Middle frontal gyrus (tissue), 1 donor: Measurements from ENCODE around the gene ECE2.
"Not testable (repeated sequence)": the region's sequence is repeated elsewhere in the genome, so short reads cannot be mapped to it uniquely, and the experiment has no call there.

Source experiments
- DNase-seq: peaks from one replicate; pipeline ENCODE4 v3.0.0-alpha.2; 2015; ENCODE audit warnings: low spot score; ENCODE audit errors: extremely low spot score

Gene ECE2

DNA sequence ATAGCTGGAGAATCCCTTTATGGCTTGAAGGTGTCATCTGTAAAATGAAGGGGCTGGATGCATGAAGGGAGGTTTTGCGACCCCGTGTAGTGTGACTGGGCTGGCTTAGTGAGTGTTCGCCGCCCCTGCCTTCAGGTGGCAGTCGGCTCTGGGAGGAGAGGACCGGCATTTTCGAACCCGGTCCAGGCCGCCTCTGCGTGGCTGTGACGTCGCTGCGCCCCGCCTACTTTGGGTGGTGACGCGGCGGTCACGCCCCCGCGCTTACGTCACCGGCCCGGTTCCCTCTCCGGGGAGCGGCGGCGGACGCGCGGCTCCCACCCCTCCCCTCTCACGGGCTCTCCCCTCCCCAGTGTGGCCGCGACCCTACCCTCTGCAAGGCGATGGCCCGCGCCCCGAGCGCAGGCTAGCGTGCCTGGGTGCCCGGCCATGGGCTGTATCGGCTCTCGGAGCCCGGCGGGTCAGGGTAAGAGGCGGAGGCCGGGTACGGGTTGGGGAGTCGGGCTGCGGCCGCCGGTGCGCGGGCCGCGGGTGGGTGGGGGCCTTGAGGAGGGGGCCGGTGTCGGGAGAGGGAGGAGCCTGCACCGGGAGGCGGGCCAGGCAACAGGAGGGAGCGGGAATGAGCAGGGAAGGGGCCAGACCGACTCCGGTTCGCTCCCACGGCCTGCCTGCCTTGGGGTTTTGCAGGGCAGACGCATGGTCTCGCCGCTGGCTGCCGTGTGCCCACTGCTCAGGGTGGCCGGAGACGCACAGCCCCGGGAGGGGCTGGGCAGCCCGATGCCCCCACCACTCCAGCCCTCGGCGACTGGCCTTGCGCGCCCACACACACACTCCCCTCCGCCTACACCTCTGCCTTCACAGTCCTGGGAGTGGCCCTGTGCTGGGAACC, 60.1 kb downstream of the ECE2 start:
- DNase-seq = peak; percentile 86

DNA sequence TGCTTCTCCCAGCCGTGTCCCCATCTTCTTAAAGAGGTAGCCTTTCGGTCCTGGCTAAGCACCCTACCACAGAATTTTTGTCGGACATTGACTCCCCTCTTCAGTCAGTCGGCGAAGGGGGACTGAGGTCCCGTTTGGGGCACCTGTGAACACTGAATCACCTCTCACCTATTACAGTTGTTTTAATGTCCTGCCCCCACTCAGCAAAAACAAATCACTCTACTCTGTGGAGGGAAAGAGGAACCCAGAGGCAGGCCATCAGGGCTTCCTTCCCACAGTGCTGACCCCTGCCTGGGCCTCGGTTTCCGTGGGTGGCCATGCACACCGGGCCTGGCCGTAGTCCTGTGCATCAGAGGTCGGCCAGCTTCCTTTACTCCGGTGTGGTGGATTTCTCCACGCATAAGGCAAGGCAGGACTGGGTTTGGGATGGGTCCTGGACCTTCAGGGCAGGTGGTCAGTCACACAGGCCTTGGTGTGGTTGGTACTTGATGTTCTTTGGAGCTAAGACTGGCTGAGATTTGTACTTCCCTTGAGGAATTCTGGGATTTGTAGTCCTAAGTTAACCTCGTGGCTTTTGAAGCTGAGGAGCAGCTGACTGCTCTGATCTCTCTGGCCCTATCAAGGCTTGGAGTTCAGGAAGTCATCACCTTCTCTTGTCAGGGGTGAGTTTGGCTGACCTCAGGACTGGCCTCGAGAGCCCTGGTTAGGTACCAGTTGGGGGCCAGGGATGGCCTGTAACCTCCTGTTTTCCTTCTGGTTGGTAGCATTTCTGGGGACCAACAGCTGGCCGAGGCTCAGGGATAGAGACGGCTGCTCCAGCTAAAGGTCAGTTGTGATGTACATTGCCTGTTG, 61.0 kb downstream of the ECE2 start:
- DNase-seq = peak; percentile 63

DNA sequence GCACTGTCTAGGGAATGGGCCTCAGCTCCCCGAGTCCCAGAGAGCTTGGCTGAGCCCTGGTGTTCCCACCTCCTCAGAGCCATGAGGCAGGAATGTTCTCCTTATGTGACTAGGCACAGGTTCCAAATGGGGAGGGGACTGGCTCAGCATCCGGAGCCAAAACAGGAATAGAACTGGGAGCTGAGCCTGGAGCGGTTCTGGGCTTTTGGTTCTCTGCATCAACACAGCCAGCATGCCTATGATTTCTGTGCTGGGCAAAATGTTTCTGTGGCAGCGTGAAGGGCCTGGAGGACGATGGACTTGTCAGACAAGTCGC, 61.5 kb downstream of the ECE2 start, which contains the start of gene FAM131A:
Gene FAM131A (plus strand): TSS at position 202 of the 316 bp plus-strand sequence. CDS start 31 bp downstream, at position 233.
- DNase-seq = peak; percentile 59

DNA sequence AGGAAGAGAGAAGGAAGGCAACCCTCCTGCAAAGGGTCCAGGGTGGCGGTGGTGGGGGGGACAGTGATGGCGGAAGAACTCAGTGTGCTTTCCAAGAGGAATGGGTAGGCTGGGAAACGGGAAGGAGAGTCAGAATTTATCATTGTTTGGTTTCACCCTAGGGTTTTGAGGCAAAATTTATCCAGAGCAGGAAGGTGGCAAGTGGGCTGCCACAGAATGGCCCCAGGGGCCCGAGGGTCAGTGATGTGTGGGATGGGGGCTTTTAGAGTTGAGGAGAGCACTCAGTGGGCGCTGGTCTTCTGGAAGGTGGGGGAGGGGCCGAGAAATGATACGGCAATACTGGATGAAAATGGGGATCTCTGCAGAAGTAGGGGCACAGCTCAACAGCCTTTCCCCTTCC, 62.2 kb downstream of the ECE2 start:
- DNase-seq = no peak

DNA sequence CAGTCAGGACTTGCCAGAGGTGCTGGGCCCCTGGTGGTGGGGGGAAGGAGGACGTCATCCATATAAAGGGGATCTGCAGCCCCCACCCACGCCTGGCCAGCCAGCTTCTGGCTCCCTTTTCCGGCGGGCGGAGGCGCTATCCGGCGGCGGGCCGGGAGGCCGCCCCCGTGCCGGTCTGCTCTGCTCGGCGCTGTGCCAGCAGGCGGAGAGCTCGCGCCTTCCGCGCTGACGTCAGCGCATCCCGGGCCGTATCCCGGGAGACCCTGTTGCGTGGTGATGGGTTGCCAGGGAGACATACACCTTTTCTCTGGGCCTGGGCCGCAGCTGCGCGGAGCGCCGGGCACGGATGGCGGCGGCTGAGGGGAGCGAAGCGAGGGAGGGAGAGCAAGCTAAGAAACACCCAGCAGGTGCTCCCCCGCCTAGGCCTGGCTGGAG, 62.7 kb downstream of the ECE2 start:
- DNase-seq = peak; percentile 78

DNA sequence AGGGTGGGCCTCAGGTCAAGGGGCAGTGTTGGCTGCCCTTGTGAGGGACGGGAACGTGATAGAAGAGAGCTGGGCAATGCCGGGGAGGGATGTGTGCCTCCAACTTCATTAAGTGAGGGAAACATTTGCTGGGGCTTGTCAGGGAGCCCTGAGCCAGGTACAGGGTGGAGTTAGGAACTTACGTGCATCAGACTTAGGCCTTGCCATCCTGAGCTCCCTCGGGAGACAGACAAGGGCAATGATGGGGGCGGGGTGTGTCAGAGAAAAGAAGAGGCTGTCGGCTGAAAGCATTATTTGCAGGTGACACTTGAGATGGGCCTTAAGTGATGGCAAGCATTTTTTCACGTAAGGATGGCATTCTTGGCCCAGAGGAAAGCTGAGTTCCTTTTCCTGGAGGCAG, 63.2 kb downstream of the ECE2 start:
- DNase-seq = no peak

DNA sequence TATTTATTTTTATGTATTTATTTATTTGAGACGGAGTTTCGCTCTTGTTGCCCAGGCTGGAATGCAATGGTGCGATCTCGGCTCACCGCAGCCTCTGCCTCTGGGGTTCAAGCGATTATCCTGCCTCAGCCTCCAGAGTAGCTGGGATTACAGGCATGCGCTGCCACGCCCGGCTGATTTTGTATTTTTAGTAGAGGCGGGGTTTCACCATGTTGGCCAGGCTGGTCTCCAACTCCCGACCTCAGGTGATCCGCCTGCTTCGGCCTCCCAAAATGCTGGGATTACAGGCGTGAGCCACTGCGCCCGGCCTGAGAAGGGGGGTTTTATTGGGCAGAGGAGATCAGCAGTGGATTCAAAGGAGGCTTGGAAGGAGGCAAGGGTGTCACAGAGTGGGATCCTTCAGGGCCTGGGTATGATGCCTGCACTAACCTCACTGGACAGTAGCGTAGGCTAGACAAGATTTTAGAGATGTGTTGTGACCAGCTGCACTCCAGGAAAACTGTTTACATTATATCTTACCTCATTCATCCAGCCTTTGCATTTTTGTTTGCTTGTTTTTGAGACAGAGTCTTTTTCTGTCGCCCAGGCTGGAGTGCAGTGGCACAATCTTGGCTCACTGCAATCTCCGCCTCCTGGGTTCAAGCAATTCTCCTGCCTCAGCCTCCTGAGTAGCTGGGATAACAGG, 63.8 kb downstream of the ECE2 start:
- DNase-seq = not testable (repeated sequence)

DNA sequence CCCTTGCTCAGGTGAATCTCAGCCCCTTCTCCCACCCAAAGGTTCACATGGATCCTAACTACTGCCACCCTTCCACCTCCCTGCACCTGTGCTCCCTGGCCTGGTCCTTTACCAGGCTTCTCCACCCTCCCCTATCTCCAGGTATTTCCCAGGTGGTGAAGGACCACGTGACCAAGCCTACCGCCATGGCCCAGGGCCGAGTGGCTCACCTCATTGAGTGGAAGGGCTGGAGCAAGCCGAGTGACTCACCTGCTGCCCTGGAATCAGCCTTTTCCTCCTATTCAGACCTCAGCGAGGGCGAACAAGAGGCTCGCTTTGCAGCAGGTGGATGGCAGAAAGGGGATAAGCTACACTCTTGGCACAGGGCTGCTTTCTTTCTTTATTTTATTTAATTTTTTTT, 66.1 kb downstream of the ECE2 start:
- no peak for DNase-seq
